AG10803 (cell line): Measurements from ENCODE around the gene ST8SIA4.

Experiments
- DNase-seq: peaks from one replicate; pipeline ENCODE4 v3.0.0; 2010; ENCODE audit warnings: low read depth
- H3K4me3 ChIP-seq: 2 replicates; pipeline ENCODE4 v1.5.1; 2011; ENCODE audit warnings: mild to moderate bottlenecking, low read length, control low read depth
- TF ChIP-seq, protein P1 (sequence below): conservative IDR thresholded peaks from 2 replicates; pipeline ENCODE4 v1.5.1; 2011; ENCODE audit warnings: mild to moderate bottlenecking, low read length, control low read depth, inconsistent platforms

Gene ST8SIA4

DNA sequence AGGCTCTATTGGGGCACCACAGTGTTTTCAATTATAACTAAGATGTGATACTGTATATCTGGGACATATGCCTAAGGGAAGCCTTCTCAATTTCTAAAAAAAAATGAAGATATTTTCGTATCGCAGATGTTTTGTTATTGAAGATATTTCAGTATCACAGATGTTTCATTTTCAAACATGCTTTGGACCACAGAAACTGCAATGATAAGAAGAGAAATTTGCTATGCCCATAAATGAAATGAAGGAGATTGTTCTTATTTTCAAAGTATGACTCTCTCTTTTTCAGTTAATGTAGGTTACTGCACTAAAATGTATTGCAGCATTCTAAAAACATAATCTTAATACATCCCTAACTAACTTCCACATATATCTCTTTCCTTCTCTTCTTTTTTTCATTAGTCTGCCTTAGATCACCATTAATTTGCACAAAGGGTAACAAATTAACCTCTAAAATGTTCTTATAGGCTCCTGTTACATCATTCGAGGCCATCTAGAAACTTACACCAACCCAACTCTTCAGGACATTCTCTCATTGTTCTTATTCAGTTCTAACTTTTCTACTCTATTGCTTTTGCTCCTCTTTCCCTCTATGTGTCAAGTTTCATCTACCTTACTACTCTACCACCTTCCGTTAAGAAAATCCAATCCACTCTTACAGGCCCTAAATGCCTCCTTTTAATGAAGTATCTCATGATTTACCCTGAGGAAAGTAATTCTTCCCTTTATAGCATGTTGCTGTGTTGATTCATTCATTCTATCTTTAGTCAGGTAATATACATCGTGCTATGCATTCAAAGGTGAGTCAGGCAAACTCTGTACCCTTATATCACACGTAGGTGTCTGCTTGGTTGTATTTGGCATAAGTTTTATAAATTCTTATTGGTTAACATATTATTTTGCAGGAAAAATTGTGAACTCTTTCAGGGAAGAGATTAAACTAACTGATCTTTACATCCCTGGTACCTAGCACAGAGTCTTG lies 70.5 kb downstream of the ST8SIA4 start:
- TF ChIP-seq, protein P1, sequence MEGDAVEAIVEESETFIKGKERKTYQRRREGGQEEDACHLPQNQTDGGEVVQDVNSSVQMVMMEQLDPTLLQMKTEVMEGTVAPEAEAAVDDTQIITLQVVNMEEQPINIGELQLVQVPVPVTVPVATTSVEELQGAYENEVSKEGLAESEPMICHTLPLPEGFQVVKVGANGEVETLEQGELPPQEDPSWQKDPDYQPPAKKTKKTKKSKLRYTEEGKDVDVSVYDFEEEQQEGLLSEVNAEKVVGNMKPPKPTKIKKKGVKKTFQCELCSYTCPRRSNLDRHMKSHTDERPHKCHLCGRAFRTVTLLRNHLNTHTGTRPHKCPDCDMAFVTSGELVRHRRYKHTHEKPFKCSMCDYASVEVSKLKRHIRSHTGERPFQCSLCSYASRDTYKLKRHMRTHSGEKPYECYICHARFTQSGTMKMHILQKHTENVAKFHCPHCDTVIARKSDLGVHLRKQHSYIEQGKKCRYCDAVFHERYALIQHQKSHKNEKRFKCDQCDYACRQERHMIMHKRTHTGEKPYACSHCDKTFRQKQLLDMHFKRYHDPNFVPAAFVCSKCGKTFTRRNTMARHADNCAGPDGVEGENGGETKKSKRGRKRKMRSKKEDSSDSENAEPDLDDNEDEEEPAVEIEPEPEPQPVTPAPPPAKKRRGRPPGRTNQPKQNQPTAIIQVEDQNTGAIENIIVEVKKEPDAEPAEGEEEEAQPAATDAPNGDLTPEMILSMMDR = no peak
- DNase-seq = no peak
- H3K4me3 ChIP-seq = no peak overlapping the region

DNA sequence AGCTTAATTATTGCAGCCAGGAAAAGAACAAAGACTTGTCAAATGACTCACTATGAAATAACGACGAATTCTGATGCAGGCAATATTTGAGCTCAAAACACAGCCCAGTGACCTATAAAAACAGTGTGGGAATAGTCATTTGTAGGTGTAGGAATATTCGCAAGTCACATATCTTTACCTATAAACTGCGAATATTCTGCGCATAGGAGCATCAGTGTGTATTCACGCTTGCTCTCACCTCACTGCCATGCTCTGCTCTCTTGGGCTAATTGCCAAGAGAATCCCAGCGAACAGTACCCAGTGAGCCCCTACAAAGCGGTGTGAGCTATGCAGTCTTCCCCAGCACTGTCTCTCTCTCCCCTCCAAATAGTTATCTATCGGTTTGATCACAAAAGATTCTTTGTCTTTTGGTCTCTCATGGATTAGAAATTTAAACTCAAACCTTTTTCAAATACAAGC lies 74.2 kb downstream of the ST8SIA4 start:
- TF ChIP-seq, protein P1 = no peak
- DNase-seq = no peak

DNA sequence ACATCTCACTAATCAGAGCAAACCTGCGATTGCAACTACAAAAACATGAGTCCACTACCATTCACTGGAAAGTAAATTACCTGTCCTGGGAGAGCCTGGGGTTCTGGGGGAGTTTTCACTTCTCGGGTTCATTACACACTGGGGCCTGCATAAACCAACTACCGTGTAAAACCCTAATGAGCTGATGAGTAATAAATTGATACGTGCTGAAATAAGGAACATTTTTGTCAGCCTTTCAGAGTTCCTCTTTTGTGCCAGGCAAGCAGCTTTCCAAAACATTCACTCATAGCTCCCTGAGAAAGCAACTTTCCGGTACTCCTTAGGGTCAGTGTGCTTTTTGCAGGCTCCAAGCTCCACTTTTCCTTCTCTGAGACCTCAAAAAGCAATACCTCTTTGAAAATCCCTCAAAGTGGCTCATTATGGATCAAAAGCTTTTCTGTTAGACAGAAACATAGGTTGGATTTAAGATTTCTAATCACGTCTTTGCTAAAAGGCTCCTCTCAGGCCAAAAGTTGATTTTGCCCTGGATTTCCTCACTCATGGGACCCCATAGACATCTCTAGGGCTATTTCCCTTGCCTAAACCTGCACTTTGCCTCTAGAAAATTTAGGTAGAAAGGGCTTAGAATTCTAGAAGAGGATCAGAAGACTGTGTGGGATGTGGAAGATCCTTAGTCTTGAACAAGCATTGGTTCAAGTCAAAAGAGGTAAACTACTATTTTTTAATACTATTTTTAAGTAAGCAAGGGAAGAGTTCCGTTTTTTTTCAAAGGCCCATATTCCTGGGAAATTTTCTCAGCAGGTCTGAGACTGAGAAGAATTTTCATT lies 74.8 kb downstream of the ST8SIA4 start:
- no peak overlapping the region for H3K4me3 ChIP-seq
- TF ChIP-seq, protein P1 = no peak
- DNase-seq = no peak

More for the DNA sequence above, 74.2 kb downstream of the ST8SIA4 start:
- H3K4me3 ChIP-seq = no peak overlapping the region

DNA sequence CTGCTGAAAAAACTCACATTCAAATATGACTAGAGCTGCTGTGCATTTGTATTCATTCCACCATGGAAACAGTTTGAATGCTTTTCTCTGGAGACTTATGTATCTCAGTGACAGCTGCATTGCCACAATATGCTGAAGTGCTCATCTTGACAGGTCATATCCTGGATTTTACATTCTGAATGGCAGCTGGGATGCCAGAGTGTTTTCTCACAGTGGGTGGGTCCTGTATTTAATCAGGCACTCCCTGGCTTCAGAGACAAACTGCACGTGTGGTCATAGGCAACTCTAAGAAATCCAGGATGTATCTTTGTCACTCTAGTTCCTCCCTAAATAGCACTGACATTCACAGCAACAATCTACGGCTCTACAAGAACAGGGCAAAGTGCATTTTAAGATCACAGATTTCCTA lies 75.6 kb downstream of the ST8SIA4 start:
- no peak overlapping the region for H3K4me3 ChIP-seq
- TF ChIP-seq, protein P1 = no peak
- no peak for DNase-seq

DNA sequence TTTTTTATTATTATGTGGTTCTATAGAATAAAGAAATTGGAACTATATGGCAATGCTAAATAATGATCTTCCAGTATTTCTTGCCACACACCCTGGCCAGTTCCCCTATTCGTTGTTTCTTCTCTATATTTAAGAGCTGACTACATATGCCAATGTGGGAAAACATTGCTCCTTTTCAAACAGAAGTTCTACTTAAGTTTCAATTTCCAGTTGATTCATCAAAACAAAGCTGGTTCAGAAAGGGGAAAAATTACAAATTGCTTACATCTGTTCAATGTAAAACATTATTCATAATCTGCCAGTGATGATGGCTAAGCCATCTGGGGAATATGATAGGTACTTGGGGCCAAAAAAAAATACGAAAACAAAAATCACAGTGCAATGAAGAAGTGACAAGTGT lies 76.9 kb downstream of the ST8SIA4 start:
- no peak overlapping the region for H3K4me3 ChIP-seq
- no peak for DNase-seq
- TF ChIP-seq, protein P1 = no peak

DNA sequence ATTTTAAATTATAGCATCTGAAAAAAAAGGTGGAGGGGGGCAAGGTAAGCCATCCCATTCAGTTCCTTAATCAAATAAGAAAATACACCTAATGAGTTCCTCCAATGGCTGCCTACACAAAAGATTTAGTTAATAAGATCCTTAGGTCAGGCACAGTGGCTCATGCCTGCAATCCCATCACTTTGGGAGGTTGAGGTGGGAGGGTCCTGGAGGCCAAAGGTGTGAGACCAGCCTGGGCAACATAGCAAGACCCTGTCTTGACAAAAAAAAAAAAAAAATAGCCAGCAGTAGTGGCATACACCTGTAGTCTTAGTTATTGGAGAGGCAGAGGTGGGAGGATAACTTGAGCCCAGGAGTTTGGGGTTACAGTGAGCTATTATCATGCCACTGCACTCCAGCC lies 78.4 kb downstream of the ST8SIA4 start:
- no peak for DNase-seq
- TF ChIP-seq, protein P1 = no peak
- no peak overlapping the region for H3K4me3 ChIP-seq
